KMS-11 (cell line): ENCODE data around the gene NUPR1.

ENCODE experiments used
- H2AFZ ChIP-seq: fragments of 200-600 bp; sonication (generic); 2 replicates; pipeline ENCODE4 v1.6.1; 2016; ENCODE audit warnings: antibody characterized with exemption, mixed run types, low read depth
- H3K27ac ChIP-seq: fragments of 200-600 bp; sonication (generic); 2 replicates; pipeline ENCODE4 v1.6.1; 2016; ENCODE audit warnings: mild to moderate bottlenecking, mixed run types
- H3K27me3 ChIP-seq: fragments of 200-600 bp; sonication (generic); 2 replicates; pipeline ENCODE4 v1.6.1; 2017; ENCODE audit warnings: mild to moderate bottlenecking, low read depth, mixed run types, moderate library complexity; ENCODE audit not compliant: insufficient read depth
- H3K36me3 ChIP-seq: fragments of 200-600 bp; sonication (generic); 2 replicates; pipeline ENCODE4 v1.6.1; 2017; ENCODE audit warnings: mild to moderate bottlenecking, mixed run types; ENCODE audit not compliant: insufficient read depth
- H3K4me1 ChIP-seq: fragments of 200-600 bp; sonication (generic); 2 replicates; pipeline ENCODE4 v1.6.1; 2016; ENCODE audit warnings: mild to moderate bottlenecking, low read depth, mixed run types; ENCODE audit not compliant: poor library complexity, severe bottlenecking
- H3K4me2 ChIP-seq: fragments of 200-600 bp; sonication (generic); 2 replicates; pipeline ENCODE4 v1.7.0; 2016; ENCODE audit warnings: mild to moderate bottlenecking, mixed run types
- H3K4me3 ChIP-seq: fragments of 200-600 bp; sonication (generic); IDR thresholded peaks from 2 replicates; pipeline ENCODE4 v1.6.1; 2017; ENCODE audit warnings: low read depth, low read length, mixed read lengths; ENCODE audit not compliant: insufficient read depth
- H3K79me2 ChIP-seq: fragments of 200-600 bp; sonication (generic); 2 replicates; pipeline ENCODE4 v1.6.1; 2016; ENCODE audit warnings: low read depth, mixed run types; ENCODE audit not compliant: insufficient read depth
- H3K9ac ChIP-seq: fragments of 200-600 bp; sonication (generic); 2 replicates; pipeline ENCODE4 v1.6.1; 2016; ENCODE audit warnings: mild to moderate bottlenecking, mixed run types
- H4K20me1 ChIP-seq: fragments of 200-600 bp; sonication (generic); 2 replicates; pipeline ENCODE4 v1.6.1; 2016; ENCODE audit warnings: mild to moderate bottlenecking, mixed run types; ENCODE audit not compliant: insufficient read depth
- TF ChIP-seq, protein P1 (sequence below): fragments of 200-600 bp; sonication (generic); conservative IDR thresholded peaks from 2 replicates; pipeline ENCODE4 v1.6.1; 2017; ENCODE audit warnings: low read depth, mild to moderate bottlenecking, antibody characterized with exemption, low read length, moderate library complexity, mixed read lengths

Gene NUPR1

GRCh38 chr16:28537076-28537475 is 1.7 kb downstream of the NUPR1 start:
- H2AFZ ChIP-seq: no peak overlapping the region
- H3K27me3 ChIP-seq: no peaks in the 10 kb centered on the region
- no peak overlapping the region for H3K9ac ChIP-seq
- peaks cover 8% of the 10 kb centered on the region for H3K4me1 ChIP-seq
- H4K20me1 ChIP-seq: no peaks in the 10 kb centered on the region
- no peak overlapping the region for H3K4me2 ChIP-seq
- TF ChIP-seq, protein P1, sequence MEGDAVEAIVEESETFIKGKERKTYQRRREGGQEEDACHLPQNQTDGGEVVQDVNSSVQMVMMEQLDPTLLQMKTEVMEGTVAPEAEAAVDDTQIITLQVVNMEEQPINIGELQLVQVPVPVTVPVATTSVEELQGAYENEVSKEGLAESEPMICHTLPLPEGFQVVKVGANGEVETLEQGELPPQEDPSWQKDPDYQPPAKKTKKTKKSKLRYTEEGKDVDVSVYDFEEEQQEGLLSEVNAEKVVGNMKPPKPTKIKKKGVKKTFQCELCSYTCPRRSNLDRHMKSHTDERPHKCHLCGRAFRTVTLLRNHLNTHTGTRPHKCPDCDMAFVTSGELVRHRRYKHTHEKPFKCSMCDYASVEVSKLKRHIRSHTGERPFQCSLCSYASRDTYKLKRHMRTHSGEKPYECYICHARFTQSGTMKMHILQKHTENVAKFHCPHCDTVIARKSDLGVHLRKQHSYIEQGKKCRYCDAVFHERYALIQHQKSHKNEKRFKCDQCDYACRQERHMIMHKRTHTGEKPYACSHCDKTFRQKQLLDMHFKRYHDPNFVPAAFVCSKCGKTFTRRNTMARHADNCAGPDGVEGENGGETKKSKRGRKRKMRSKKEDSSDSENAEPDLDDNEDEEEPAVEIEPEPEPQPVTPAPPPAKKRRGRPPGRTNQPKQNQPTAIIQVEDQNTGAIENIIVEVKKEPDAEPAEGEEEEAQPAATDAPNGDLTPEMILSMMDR: no peak
- H3K27ac ChIP-seq: no peak overlapping the region
- no peak overlapping the region for H3K4me3 ChIP-seq
- H3K79me2 ChIP-seq: no peaks in the 10 kb centered on the region
- no peaks in the 10 kb centered on the region for H3K36me3 ChIP-seq

- H3K36me3 ChIP-seq: no peaks in the 10 kb centered on the region
- no peaks in the 10 kb centered on the region for H3K79me2 ChIP-seq
- peak overlapping the region; percentile 36; the same call in 1 of the 2 replicates for H2AFZ ChIP-seq
- H3K9ac ChIP-seq: no peak overlapping the region
- no peak overlapping the region for H3K4me3 ChIP-seq
- H3K4me2 ChIP-seq: no peak overlapping the region
- H3K27ac ChIP-seq: no peak overlapping the region
- H3K4me1 ChIP-seq: peaks cover 8% of the 10 kb centered on the region
- TF ChIP-seq, protein P1: no peak
- H3K27me3 ChIP-seq: no peaks in the 10 kb centered on the region
- H4K20me1 ChIP-seq: no peaks in the 10 kb centered on the region
These were observed 4.0 kb downstream of the NUPR1 start for GRCh38 chr16:28534542-28535373.

DNA sequence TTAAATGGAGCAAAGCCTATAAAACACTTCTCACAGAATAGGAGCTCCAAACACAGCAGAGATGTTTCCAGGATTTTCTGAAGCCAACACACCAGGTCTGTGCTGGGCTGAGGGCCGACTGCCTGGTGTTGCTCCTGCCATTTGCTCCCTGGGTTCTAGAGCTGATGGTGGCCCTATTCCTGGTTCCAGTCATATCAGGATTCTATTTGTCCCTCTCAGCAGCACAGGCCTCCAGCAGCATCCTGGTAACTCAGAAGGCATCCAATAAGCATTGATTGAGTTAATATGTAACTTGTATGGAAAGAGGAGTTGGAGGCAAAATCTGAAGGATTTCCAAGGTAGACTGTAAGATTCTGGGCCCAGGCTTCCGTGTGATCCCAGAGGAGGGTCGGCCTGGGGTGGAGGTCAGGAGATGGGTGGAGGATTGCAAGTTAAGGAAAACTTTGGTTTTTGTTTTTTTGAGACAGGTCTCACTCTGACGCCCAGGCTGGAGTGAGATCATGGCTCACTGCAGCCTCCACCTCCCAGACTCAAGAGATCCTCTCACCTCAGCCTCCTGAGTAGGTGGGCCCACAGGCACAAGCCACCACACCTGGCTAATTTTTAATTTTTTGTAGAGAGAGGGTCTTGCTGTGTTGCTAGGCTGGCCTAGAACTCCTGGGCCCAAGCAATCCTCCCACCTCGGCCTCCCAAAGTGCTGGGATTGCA is 5.7 kb downstream of the NUPR1 start:
- Histone ChIP-seq H2AFZ (no peak overlapping the region), H4K20me1 (no peaks in the 10 kb centered on the region), H3K9ac (no peak overlapping the region), H3K4me3 (no peak overlapping the region), H3K79me2 (no peaks in the 10 kb centered on the region), H3K27ac (no peak overlapping the region), H3K4me2 (no peak overlapping the region), H3K27me3 (no peaks in the 10 kb centered on the region), H3K4me1 (peaks cover 8% of the 10 kb centered on the region), H3K36me3 (no peaks in the 10 kb centered on the region)
- TF ChIP-seq, protein P1: no peak

GRCh38 chr16:28531777-28532744 is 6.7 kb downstream of the NUPR1 start:
- Histone ChIP-seq H3K27me3 (no peaks in the 10 kb centered on the region), H2AFZ (no peak overlapping the region), H3K4me3 (no peak overlapping the region), H3K4me2 (no peak overlapping the region), H4K20me1 (no peaks in the 10 kb centered on the region), H3K36me3 (no peaks in the 10 kb centered on the region), H3K9ac (no peak overlapping the region), H3K79me2 (no peaks in the 10 kb centered on the region), H3K27ac (no peak overlapping the region), H3K4me1 (peaks cover 8% of the 10 kb centered on the region)
- TF ChIP-seq, protein P1: no peak
